ENCODE measurements around the gene SEMA3D.

SEMA3D gene

GRCh38 chr7:85186521-85187241, at the start of gene SEMA3D:
TSS of gene SEMA3D (minus strand) at chr7:85187056. CDS start at chr7:85121891, 65,165 bp downstream.
- DNase-seq = no peak

- no peak for DNase-seq
Observed at GRCh38 chr7:85234730-85235129, 47.9 kb upstream of the SEMA3D start.

GRCh38 chr7:85232068-85232467, 45.2 kb upstream of the SEMA3D start:
- no peak for DNase-seq

GRCh38 chr7:85230623-85231022, 43.8 kb upstream of the SEMA3D start:
- DNase-seq = no peak

GRCh38 chr7:85229544-85229943, 42.7 kb upstream of the SEMA3D start:
- DNase-seq = no peak

GRCh38 chr7:85226361-85227085, 39.7 kb upstream of the SEMA3D start:
- no peak for DNase-seq

- DNase-seq = no peak
Observed at GRCh38 chr7:85224171-85224570, 37.3 kb upstream of the SEMA3D start.

GRCh38 chr7:85222522-85222921, 35.7 kb upstream of the SEMA3D start:
- DNase-seq = no peak

- DNase-seq = no peak
Observed at GRCh38 chr7:85221796-85222195, 34.9 kb upstream of the SEMA3D start.

GRCh38 chr7:85220651-85221050, 33.8 kb upstream of the SEMA3D start:
- DNase-seq = no peak

GRCh38 chr7:85220023-85220422, 33.2 kb upstream of the SEMA3D start:
- no peak for DNase-seq

- no peak for DNase-seq
Observed at GRCh38 chr7:85217085-85217484, 30.2 kb upstream of the SEMA3D start.

- DNase-seq = no peak
Observed at GRCh38 chr7:85215098-85215497, 28.2 kb upstream of the SEMA3D start.

- no peak for DNase-seq
Observed at GRCh38 chr7:85213500-85213899, 26.6 kb upstream of the SEMA3D start.

- DNase-seq = no peak
Observed at GRCh38 chr7:85205754-85206153, 18.9 kb upstream of the SEMA3D start.

- DNase-seq = no peak
Observed at GRCh38 chr7:85204496-85204895, 17.6 kb upstream of the SEMA3D start.

- no peak for DNase-seq
Observed at GRCh38 chr7:85204061-85204460, 17.2 kb upstream of the SEMA3D start.

- DNase-seq = no peak
Observed at GRCh38 chr7:85201209-85201608, 14.4 kb upstream of the SEMA3D start.

GRCh38 chr7:85196696-85197095, 9.8 kb upstream of the SEMA3D start:
- no peak for DNase-seq

GRCh38 chr7:85191383-85191782, 4.5 kb upstream of the SEMA3D start:
- no peak for DNase-seq

GRCh38 chr7:85186083-85186520, 754 bp downstream of the SEMA3D start:
- no peak for DNase-seq

GRCh38 chr7:85185424-85186082, 1.3 kb downstream of the SEMA3D start:
- DNase-seq = no peak

- no peak for DNase-seq
Observed at GRCh38 chr7:85184599-85185423, 2.0 kb downstream of the SEMA3D start.
